Right lobe of liver (tissue), 6 donors: ENCODE data around the gene NTHL1. TPM values are rescaled to one million over a fixed set of nuclear protein-coding genes. Genes with fewer than 3 reads are reported as not detected.

Experiments used
- ATAC-seq, 4 donors: fragments of 200-7000 bp; cut with Tn5 transposase; one replicate each; pipeline ENCODE4 v1.9.1; 2020; ENCODE audit warnings: mild to moderate bottlenecking in 4 of 4, moderate library complexity in 4 of 4
- DNase-seq, 3 donors: peaks; one replicate each; pipeline ENCODE4 v3.0.0-alpha.2; 2020
- H3K27ac ChIP-seq, 3 donors: fragments of 200-600 bp; one replicate each; pipeline ENCODE4 v1.8.0; 2022
- H3K27me3 ChIP-seq, 2 donors: fragments of 200-600 bp; one replicate each; pipeline ENCODE4 v1.8.0; 2022
- H3K36me3 ChIP-seq, 4 donors: fragments of 200-600 bp; sonication (generic) in 1 of 4; one replicate each; pipeline versions ENCODE4 v1.5.1 to v1.8.0; 2017 to 2022; ENCODE audit warnings: control low read depth in 1 of 4
- H3K4me1 ChIP-seq, 4 donors: fragments of 200-600 bp; sonication (generic) in 1 of 4; one replicate each; pipeline versions ENCODE4 v1.5.1 to v1.8.0; 2017 to 2022; ENCODE audit warnings: control low read depth in 1 of 4
- H3K4me3 ChIP-seq, 3 donors: fragments of 200-600 bp; one replicate each; pipeline ENCODE4 v1.8.0; 2022
- H3K9me3 ChIP-seq, 4 donors: fragments of 200-600 bp; sonication (generic) in 1 of 4; one replicate each; pipeline versions ENCODE4 v1.5.1 to v1.8.0; 2017 to 2022; ENCODE audit warnings: control low read depth in 1 of 4
- POLR2A ChIP-seq: fragments of 450-650 bp; IDR thresholded peaks from one replicate; pipeline ENCODE4 v1.6.1; 2017; ENCODE audit warnings: antibody characterized with exemption, mild to moderate bottlenecking
- WGBS: methylation state at CpG from one replicate; pipeline ENCODE4 v1.1.6; 2018; ENCODE audit warnings: low coverage, low lambda C conversion rate; ENCODE audit not compliant: insufficient coverage; ENCODE audit errors: missing lambda C conversion rate; 5-methylcytosine and 5-hydroxymethylcytosine counted together
- intact Hi-C, 2 donors: fragments of 100-400 bp; cut with DNase I; formaldehyde crosslinking; loops; one replicate each; pipeline versions ENCODE4 v1.11.2 to v1.14.1; 2022
- total RNA-seq, 6 experiments: library from RNA; depleted of rRNA in 2 of 6; stranded (reverse); fragments of >200 nt in 2 of 6; fragmentation: NEBNext Ultra II Directional in 3 of 6; extraction: Animal tissue kit (Norgen Biotek cat#: 25700) in 3 of 6; gene quantifications; one replicate each; pipeline versions ENCODE4 v1.1.0 to v1.2.4, GENCODE V29; 2016 to 2023
- TF ChIP-seq, protein P1 (sequence below), 4 donors: fragments of 200-600 bp in 3 of 4; fragments of 450-650 bp in 1 of 4; IDR thresholded peaks; one replicate each; pipeline versions ENCODE4 v1.5.1 to v1.8.0; 2016 to 2022; ENCODE audit warnings: antibody characterized with exemption in 4 of 4, mild to moderate bottlenecking in 2 of 4
- donor health status: DM: no; HTN: yes; CAD: no.
- donor health status: DM: no; HTN: no; CAD: no.
- donor health status: DM: no; HTN: no; CAD: no.
- donor health status: DM: no; HTN: yes; CAD: no.
- donor health status: DM: no; HTN: yes; CAD: no.

NTHL1 gene
- total RNA-seq, 6 experiments from 2014 or later: 12.0 to 127 (median 42.6) TPM

DNA sequence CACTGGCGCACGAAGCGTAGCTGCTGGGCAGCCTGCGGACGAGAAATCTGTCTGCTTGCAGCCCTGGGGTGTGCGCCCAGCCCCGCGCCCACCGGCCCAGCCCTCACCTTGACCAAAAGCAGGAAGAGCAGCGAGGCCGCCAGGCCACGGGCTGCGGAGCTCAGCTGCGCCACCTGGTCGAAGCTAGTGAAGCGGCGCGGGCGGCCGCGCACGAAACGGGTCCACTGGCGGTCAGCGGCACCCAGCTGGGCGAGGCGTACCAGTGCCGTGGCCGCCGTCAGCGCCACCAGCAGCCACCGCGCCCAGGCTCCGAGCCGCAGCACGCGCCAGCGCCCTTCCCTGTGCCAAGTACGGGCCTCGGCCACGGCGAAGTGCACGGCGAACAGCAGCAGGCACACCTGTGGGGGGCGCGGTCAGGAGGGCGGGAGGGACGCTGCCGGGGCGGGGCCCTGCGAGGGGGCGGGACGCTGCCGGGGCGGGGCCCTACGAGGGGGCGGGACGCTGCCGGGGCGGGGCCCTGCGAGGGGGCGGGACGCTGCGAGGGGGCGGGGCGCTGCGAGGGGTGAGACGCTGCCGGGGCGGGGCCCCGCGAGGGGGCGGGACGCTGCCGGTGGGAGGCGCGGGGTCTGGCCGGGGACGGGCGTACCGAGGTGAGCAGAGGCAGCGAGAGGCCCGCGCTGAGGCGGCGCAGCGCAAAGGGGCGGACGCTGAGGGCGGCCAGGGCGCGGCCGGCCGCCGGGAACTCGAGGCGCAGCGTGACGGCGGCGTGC lies 43.3 kb upstream of the NTHL1 start:
- WGBS: 82% methylated on average over 20 of the region's 101 CpGs
- TF ChIP-seq, protein P1, sequence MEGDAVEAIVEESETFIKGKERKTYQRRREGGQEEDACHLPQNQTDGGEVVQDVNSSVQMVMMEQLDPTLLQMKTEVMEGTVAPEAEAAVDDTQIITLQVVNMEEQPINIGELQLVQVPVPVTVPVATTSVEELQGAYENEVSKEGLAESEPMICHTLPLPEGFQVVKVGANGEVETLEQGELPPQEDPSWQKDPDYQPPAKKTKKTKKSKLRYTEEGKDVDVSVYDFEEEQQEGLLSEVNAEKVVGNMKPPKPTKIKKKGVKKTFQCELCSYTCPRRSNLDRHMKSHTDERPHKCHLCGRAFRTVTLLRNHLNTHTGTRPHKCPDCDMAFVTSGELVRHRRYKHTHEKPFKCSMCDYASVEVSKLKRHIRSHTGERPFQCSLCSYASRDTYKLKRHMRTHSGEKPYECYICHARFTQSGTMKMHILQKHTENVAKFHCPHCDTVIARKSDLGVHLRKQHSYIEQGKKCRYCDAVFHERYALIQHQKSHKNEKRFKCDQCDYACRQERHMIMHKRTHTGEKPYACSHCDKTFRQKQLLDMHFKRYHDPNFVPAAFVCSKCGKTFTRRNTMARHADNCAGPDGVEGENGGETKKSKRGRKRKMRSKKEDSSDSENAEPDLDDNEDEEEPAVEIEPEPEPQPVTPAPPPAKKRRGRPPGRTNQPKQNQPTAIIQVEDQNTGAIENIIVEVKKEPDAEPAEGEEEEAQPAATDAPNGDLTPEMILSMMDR (IDR thresholded peaks at IDR 0.05): peak; percentile 12 to 46 (median 26)
- TF ChIP-seq POLR2A: no peak
- H3K36me3 ChIP-seq: peaks cover 0 to 43% (median 7%) of the 10 kb centered on the region in 4 donors

DNA sequence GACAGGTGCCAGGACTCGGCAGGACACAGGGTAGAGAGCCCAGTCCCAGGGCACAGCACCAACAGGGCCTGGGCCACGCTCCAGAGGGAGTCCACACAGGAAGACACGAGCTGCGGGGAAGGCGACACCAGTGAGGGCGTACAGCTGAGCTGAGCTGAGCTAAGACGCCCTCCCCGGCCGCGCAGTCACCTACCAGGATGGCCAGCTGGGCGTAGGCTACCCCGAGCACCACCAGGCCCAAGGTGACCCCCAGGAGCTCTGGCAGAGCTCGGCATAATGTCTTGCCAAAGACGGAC lies 42.8 kb upstream of the NTHL1 start:
- WGBS: no CpG with 5 or more reads among the region's 14 CpGs
- H3K27me3 ChIP-seq: no peaks in the 10 kb centered on the region
- TF ChIP-seq POLR2A: no peak
- TF ChIP-seq, protein P1 (IDR thresholded peaks at IDR 0.05): no peak
- ATAC-seq (peak; percentile 0 to 36 (median 16)), DNase-seq (peak in 2 of 3 donors; percentile 71 to 76)
- H3K36me3 ChIP-seq: peaks cover 0 to 41% (median 6%) of the 10 kb centered on the region in 4 donors
- intact Hi-C loops: no loop called here
- H3K9me3 ChIP-seq: no peaks in the 10 kb centered on the region
- H3K27ac ChIP-seq: peak overlapping the region in 2 of 3 donors; percentile 6 to 33
- peak overlapping the region in 2 of 3 donors; percentile 40 to 47 for H3K4me3 ChIP-seq
- peaks cover 0 to 59% (median 24%) of the 10 kb centered on the region in 4 donors for H3K4me1 ChIP-seq

More for the DNA sequence above, 43.3 kb upstream of the NTHL1 start:
- Histone ChIP-seq H3K4me3 (peak overlapping the region in 2 of 3 donors; percentile 40 to 47), H3K27ac (peak overlapping the region in 2 of 3 donors; percentile 6 to 33), H3K4me1 (peaks cover 0 to 55% (median 21%) of the 10 kb centered on the region in 4 donors), H3K27me3 (no peaks in the 10 kb centered on the region), H3K9me3 (no peaks in the 10 kb centered on the region)
- peak; percentile 85 to 90 (median 86) for DNase-seq
- intact Hi-C loops: no loop called here
- peak; percentile 57 to 75 (median 72) for ATAC-seq

- no peaks in the 10 kb centered on the region for H3K27me3 ChIP-seq
- peak; percentile 48 to 89 (median 85) for DNase-seq
- H3K9me3 ChIP-seq: no peaks in the 10 kb centered on the region
- H3K4me3 ChIP-seq: peak overlapping the region in 2 of 3 donors; percentile 40 to 47
- WGBS: 100% methylated on average over 1 of the region's 44 CpGs
- peak overlapping the region in 2 of 3 donors; percentile 26 to 40 for H3K27ac ChIP-seq
- H3K4me1 ChIP-seq: peaks cover 0 to 59% (median 25%) of the 10 kb centered on the region in 4 donors
- ATAC-seq: peak; percentile 11 to 44 (median 40)
- H3K36me3 ChIP-seq: peaks cover 0 to 41% (median 6%) of the 10 kb centered on the region in 4 donors
- intact Hi-C loops: no loop called here
- TF ChIP-seq POLR2A: no peak
- TF ChIP-seq, protein P1 (IDR thresholded peaks at IDR 0.05): no peak
Observed at GRCh38 chr16:2089706-2090480, 42.3 kb upstream of the NTHL1 start.

DNA sequence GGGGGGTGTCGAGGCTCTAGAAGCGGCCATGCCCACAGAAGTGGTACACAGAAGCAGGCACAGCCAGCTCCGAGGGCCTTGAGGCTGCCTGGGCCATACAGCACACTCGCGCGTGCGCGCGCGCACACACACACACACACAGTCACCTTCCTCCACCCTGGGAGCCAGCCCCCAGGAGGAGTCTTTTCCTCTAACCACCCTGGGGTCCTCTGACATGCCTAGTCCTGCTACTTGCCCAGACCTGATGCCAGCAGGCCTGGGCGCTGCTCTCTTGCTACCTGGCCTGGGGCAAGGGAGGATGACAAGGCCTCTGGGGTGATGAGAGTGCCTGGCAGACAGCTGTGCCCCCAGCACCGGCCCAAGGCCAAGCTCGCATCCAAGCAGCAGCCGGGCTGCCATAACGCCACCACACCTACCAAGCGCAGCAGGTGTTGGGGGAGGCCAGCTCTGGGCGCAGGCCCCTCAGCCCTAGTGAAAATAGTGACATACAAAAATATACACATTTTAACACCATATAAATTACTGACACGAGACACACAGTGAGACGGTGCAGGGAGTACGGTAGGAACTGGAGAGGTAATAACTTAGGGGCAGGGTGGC lies 41.2 kb upstream of the NTHL1 start:
- no peaks in the 10 kb centered on the region for H3K27me3 ChIP-seq
- WGBS: 90% methylated on average over 5 of the region's 20 CpGs
- peaks cover 0 to 59% (median 25%) of the 10 kb centered on the region in 4 donors for H3K4me1 ChIP-seq
- DNase-seq (no peak), ATAC-seq (no peak)
- no peak for TF ChIP-seq POLR2A
- TF ChIP-seq, protein P1 (IDR thresholded peaks at IDR 0.05): no peak
- H3K9me3 ChIP-seq: no peaks in the 10 kb centered on the region
- intact Hi-C loops: no loop called here
- H3K4me3 ChIP-seq: peak overlapping the region in 2 of 3 donors; percentile 40 to 47
- H3K27ac ChIP-seq: peak overlapping the region in 1 of 3 donors; percentile 26
- H3K36me3 ChIP-seq: peaks cover 0 to 45% (median 6%) of the 10 kb centered on the region in 4 donors
